ENCODE measurements around the gene AKAP13. TPM values are rescaled to one million over a fixed set of nuclear protein-coding genes. Genes with fewer than 3 reads are reported as not detected.
A peak's percentile ranks its signal among the peaks of the same experiment; 100 is the strongest.

Gene AKAP13
- polyA plus RNA-seq, 3 donors: 47.9 to 99.7 (median 92.6) TPM

- peaks cover 75 to 96% of the 10 kb centered on the region in 2 donors for H3K36me3 ChIP-seq (replicated peaks in 1 of 2; ENCODE audit: control insufficient read depth in 1 of 2, insufficient read depth in 2 of 2, low read length in 2 of 2)
- Mint-ChIP-seq H3K4me1 (peaks cover 45% of the 10 kb centered on the region), H3K36me3 (peaks cover 71 to 90% of the 10 kb centered on the region in 2 donors), H3K9me3 (no peaks in the 10 kb centered on the region), H3K27me3 (ENCODE audit: low read depth in 3 of 3) (no peaks in the 10 kb centered on the region), H3K4me3 (no peak overlapping the region), H3K27ac (peak overlapping the region in 3 of 7 donors; percentile 40 to 90 (median 46))
- H2AFZ ChIP-seq (ENCODE audit: insufficient read depth, low read depth, low read length, poor library complexity, severe bottlenecking): no peak overlapping the region
- H4K20me1 ChIP-seq (ENCODE audit: insufficient read depth, low read length): peaks cover 99% of the 10 kb centered on the region
- H3K79me2 ChIP-seq (ENCODE audit: insufficient read depth, low read length): peaks cover 77% of the 10 kb centered on the region
- peaks cover 28 to 30% of the 10 kb centered on the region in 2 donors for H3K4me1 ChIP-seq (ENCODE audit: control insufficient read depth in 1 of 2, insufficient read depth in 2 of 2, low read length in 2 of 2)
- H3K27me3 ChIP-seq (ENCODE audit: control insufficient read depth in 2 of 2, insufficient read depth in 2 of 2, low read length in 2 of 2): no peaks in the 10 kb centered on the region
- no peak for DNase-seq
- H3K9me3 ChIP-seq (replicated peaks in 1 of 2; ENCODE audit: control insufficient read depth in 1 of 2, insufficient read depth in 1 of 2, low read length in 2 of 2): no peaks in the 10 kb centered on the region
- H3K4me2 ChIP-seq (replicated peaks; ENCODE audit: extremely low read depth, low read length, poor library complexity, severe bottlenecking): no peak overlapping the region
- peak overlapping the region in 1 of 2 donors; percentile 53 for H3K27ac ChIP-seq (ENCODE audit: low read depth in 1 of 2, low read length in 2 of 2)
- no peak overlapping the region for H3K9ac ChIP-seq (ENCODE audit: insufficient read depth, low read length, poor library complexity, severe bottlenecking)
- WGBS (ENCODE audit: insufficient coverage): no CpG with 5 or more reads among the region's 4 CpGs
- intact Hi-C loops (cut with micrococcal nuclease): no loop called here
- TF ChIP-seq CTCF (IDR thresholded peaks at IDR 0.05): no peak
- H3K4me3 ChIP-seq (replicated peaks in 1 of 3; ENCODE audit: low read depth in 2 of 3, low read length in 3 of 3): no peak overlapping the region
These were observed 323.7 kb downstream of the AKAP13 start for GRCh38 chr15:85704066-85704465.

- Histone ChIP-seq H3K27ac (ENCODE audit: low read depth in 1 of 2, low read length in 2 of 2) (peak overlapping the region in 1 of 2 donors; percentile 53), H3K9me3 (replicated peaks in 1 of 2; ENCODE audit: control insufficient read depth in 1 of 2, insufficient read depth in 1 of 2, low read length in 2 of 2) (no peaks in the 10 kb centered on the region), H2AFZ (ENCODE audit: insufficient read depth, low read depth, low read length, poor library complexity, severe bottlenecking) (no peak overlapping the region), H3K9ac (ENCODE audit: insufficient read depth, low read length, poor library complexity, severe bottlenecking) (no peak overlapping the region), H3K4me3 (replicated peaks in 1 of 3; ENCODE audit: low read depth in 2 of 3, low read length in 3 of 3) (no peak overlapping the region), H3K27me3 (ENCODE audit: control insufficient read depth in 2 of 2, insufficient read depth in 2 of 2, low read length in 2 of 2) (no peaks in the 10 kb centered on the region), H3K36me3 (replicated peaks in 1 of 2; ENCODE audit: control insufficient read depth in 1 of 2, insufficient read depth in 2 of 2, low read length in 2 of 2) (peaks cover 73 to 96% of the 10 kb centered on the region in 2 donors), H3K79me2 (ENCODE audit: insufficient read depth, low read length) (peaks cover 76% of the 10 kb centered on the region), H3K4me2 (replicated peaks; ENCODE audit: extremely low read depth, low read length, poor library complexity, severe bottlenecking) (no peak overlapping the region), H3K4me1 (ENCODE audit: control insufficient read depth in 1 of 2, insufficient read depth in 2 of 2, low read length in 2 of 2) (peaks cover 28 to 30% of the 10 kb centered on the region in 2 donors), H4K20me1 (ENCODE audit: insufficient read depth, low read length) (peaks cover 98% of the 10 kb centered on the region)
- no peak for TF ChIP-seq CTCF (IDR thresholded peaks at IDR 0.05)
- H3K36me3 Mint-ChIP-seq: peaks cover 70 to 91% of the 10 kb centered on the region in 2 donors
- H3K27ac Mint-ChIP-seq: peak overlapping the region in 3 of 7 donors; percentile 40 to 90 (median 46)
- no peak for DNase-seq
- intact Hi-C loops (cut with micrococcal nuclease): no loop called here
- H3K27me3 Mint-ChIP-seq (ENCODE audit: low read depth in 3 of 3): no peaks in the 10 kb centered on the region
- H3K4me3 Mint-ChIP-seq: no peak overlapping the region
- WGBS (ENCODE audit: insufficient coverage): no CpG with 5 or more reads among the region's 3 CpGs
- H3K4me1 Mint-ChIP-seq: peaks cover 45% of the 10 kb centered on the region
- no peaks in the 10 kb centered on the region for H3K9me3 Mint-ChIP-seq
These were observed 324.5 kb downstream of the AKAP13 start for GRCh38 chr15:85704720-85705429.
